OCI-LY1 (cell line): ENCODE results near the gene DIP2B.

Experiments
- H2AFZ ChIP-seq: fragments of 200-600 bp; sonication (generic), shearing (Covaris generic); 2 replicates; pipeline ENCODE4 v1.6.0; 2014; ENCODE audit warnings: antibody characterized with exemption, mild to moderate bottlenecking, low read length
- H3F3A ChIP-seq: fragments of 200-600 bp; sonication (generic), shearing (Covaris generic); 2 replicates; pipeline ENCODE4 v1.6.0; 2014; ENCODE audit warnings: mild to moderate bottlenecking, antibody characterized with exemption, low read length, moderate library complexity; ENCODE audit not compliant: insufficient read depth
- H3K27ac ChIP-seq: fragments of 200-600 bp; sonication (generic); 2 replicates; pipeline ENCODE4 v1.5.1; 2014; ENCODE audit warnings: low read length, mixed run types, mild to moderate bottlenecking, low read depth; ENCODE audit not compliant: poor library complexity, severe bottlenecking
- H3K27me3 ChIP-seq: fragments of 200-600 bp; sonication (generic); 2 replicates; pipeline ENCODE4 v1.6.0; 2014; ENCODE audit warnings: antibody characterized with exemption, mild to moderate bottlenecking, low read length, moderate library complexity; ENCODE audit not compliant: insufficient read depth
- H3K36me3 ChIP-seq: fragments of 200-600 bp; sonication (generic); 2 replicates; pipeline ENCODE4 v1.6.1; 2014; ENCODE audit warnings: mild to moderate bottlenecking, antibody characterized with exemption, low read length, moderate library complexity, mixed read lengths; ENCODE audit not compliant: insufficient read depth
- H3K4me1 ChIP-seq: fragments of 200-600 bp; sonication (generic); 2 replicates; pipeline ENCODE4 v1.5.1; 2014; ENCODE audit warnings: mild to moderate bottlenecking, low read length, moderate library complexity; ENCODE audit not compliant: insufficient read depth, severe bottlenecking
- H3K4me2 ChIP-seq: fragments of 200-600 bp; sonication (generic), shearing (Covaris generic); 2 replicates; pipeline ENCODE4 v1.6.1; 2014; ENCODE audit warnings: low read length
- H3K4me3 ChIP-seq: fragments of 200-600 bp; sonication (generic); 2 replicates; pipeline ENCODE4 v1.5.1; 2014; ENCODE audit warnings: low read length, low read depth, mild to moderate bottlenecking, mixed read lengths; ENCODE audit not compliant: poor library complexity, severe bottlenecking
- H3K79me2 ChIP-seq: fragments of 200-600 bp; shearing (Covaris generic); 2 replicates; pipeline ENCODE4 v1.6.1; 2016; ENCODE audit warnings: mixed run types, low read length, mixed read lengths; ENCODE audit not compliant: insufficient read depth
- H3K9ac ChIP-seq: fragments of 200-600 bp; sonication (generic), shearing (Covaris generic); 2 replicates; pipeline ENCODE4 v1.6.1; 2014; ENCODE audit warnings: mild to moderate bottlenecking, low read length, mixed read lengths
- H3K9me2 ChIP-seq: fragments of 200-600 bp; sonication (generic), shearing (Covaris generic); 2 replicates; pipeline ENCODE4 v1.6.1; 2014; ENCODE audit warnings: low read depth, mild to moderate bottlenecking, low read length, mixed read lengths
- H3K9me3 ChIP-seq: fragments of 200-600 bp; shearing (Covaris generic); 2 replicates; pipeline ENCODE4 v1.6.1; 2014; ENCODE audit warnings: low read length, mixed read lengths
- H4K20me1 ChIP-seq: fragments of 200-600 bp; sonication (generic), shearing (Covaris generic); 2 replicates; pipeline ENCODE4 v1.6.0; 2016; ENCODE audit warnings: mild to moderate bottlenecking, low read length; ENCODE audit not compliant: insufficient read depth
- CTCF ChIP-seq: fragments of 200-600 bp; sonication (generic), shearing (Covaris generic); IDR thresholded peaks from 2 replicates; pipeline ENCODE4 v1.5.1; 2017; ENCODE audit warnings: mild to moderate bottlenecking, antibody characterized with exemption, low read length, moderate library complexity, mixed read lengths
- EZH2 ChIP-seq: fragments of 200-600 bp; sonication (generic), shearing (Covaris generic); IDR thresholded peaks from 2 replicates; pipeline ENCODE4 v1.8.0; 2017; ENCODE audit warnings: borderline replicate concordance, mixed run types, mild to moderate bottlenecking, antibody characterized with exemption, low read length, moderate library complexity, mixed read lengths

DIP2B gene

GRCh38 chr12:50771409-50771808 is 266.6 kb downstream of the DIP2B start:
- H3K79me2 ChIP-seq: peaks cover 34% of the 10 kb centered on the region
- peaks cover 34% of the 10 kb centered on the region for H3K36me3 ChIP-seq
- no peak overlapping the region for H3K4me3 ChIP-seq
- no peaks in the 10 kb centered on the region for H3F3A ChIP-seq
- no peaks in the 10 kb centered on the region for H4K20me1 ChIP-seq
- no peak overlapping the region for H3K9ac ChIP-seq
- H3K27me3 ChIP-seq: no peaks in the 10 kb centered on the region
- H3K9me2 ChIP-seq: no peaks in the 10 kb centered on the region
- H2AFZ ChIP-seq: no peak overlapping the region
- peaks cover 6% of the 10 kb centered on the region for H3K9me3 ChIP-seq
- H3K27ac ChIP-seq: no peak overlapping the region
- H3K4me2 ChIP-seq: no peak overlapping the region
- TF ChIP-seq CTCF (no peak), EZH2 (no peak)
- H3K4me1 ChIP-seq: no peaks in the 10 kb centered on the region

GRCh38 chr12:50772470-50772869 is 267.7 kb downstream of the DIP2B start:
- no peak overlapping the region for H3K27ac ChIP-seq
- H3K4me1 ChIP-seq: no peaks in the 10 kb centered on the region
- no peak overlapping the region for H3K4me3 ChIP-seq
- H3K79me2 ChIP-seq: peaks cover 29% of the 10 kb centered on the region
- H3K9me2 ChIP-seq: no peaks in the 10 kb centered on the region
- TF ChIP-seq EZH2 (no peak), CTCF (no peak)
- no peaks in the 10 kb centered on the region for H3F3A ChIP-seq
- H3K36me3 ChIP-seq: peaks cover 34% of the 10 kb centered on the region
- no peaks in the 10 kb centered on the region for H4K20me1 ChIP-seq
- no peak overlapping the region for H2AFZ ChIP-seq
- H3K4me2 ChIP-seq: no peak overlapping the region
- no peaks in the 10 kb centered on the region for H3K27me3 ChIP-seq
- H3K9me3 ChIP-seq: peaks cover 6% of the 10 kb centered on the region
- H3K9ac ChIP-seq: no peak overlapping the region

GRCh38 chr12:50772877-50773276 is 268.1 kb downstream of the DIP2B start:
- Histone ChIP-seq H3K9ac (no peak overlapping the region), H3K9me3 (peaks cover 6% of the 10 kb centered on the region)

More at GRCh38 chr12:50772877-50773276, 268.1 kb downstream of the DIP2B start:
- Histone ChIP-seq H3F3A (no peaks in the 10 kb centered on the region), H3K79me2 (peaks cover 29% of the 10 kb centered on the region), H2AFZ (no peak overlapping the region), H3K36me3 (peaks cover 34% of the 10 kb centered on the region), H3K4me1 (no peaks in the 10 kb centered on the region), H3K27ac (no peak overlapping the region), H4K20me1 (no peaks in the 10 kb centered on the region), H3K4me2 (no peak overlapping the region), H3K9me2 (no peaks in the 10 kb centered on the region), H3K4me3 (no peak overlapping the region), H3K27me3 (no peaks in the 10 kb centered on the region)
- TF ChIP-seq CTCF (no peak), EZH2 (no peak)
